WTC11 (cell line): ENCODE measurements around the gene SIN3A.
A peak's percentile ranks its signal among the peaks of the same experiment; 100 is the strongest.

Experiments
- CTCF ChIP-seq: fragments of 200-600 bp; IDR thresholded peaks from 2 replicates; pipeline ENCODE4 v1.8.0; 2022; ENCODE audit warnings: antibody characterized with exemption
- HMGXB4 ChIP-seq: sonication (generic); formaldehyde crosslinking; IDR thresholded peaks from 2 replicates; pipeline ENCODE4 v1.8.1; 2023; ENCODE audit warnings: mild to moderate bottlenecking, moderate library complexity, missing genetic modification reagents
- IRF1 ChIP-seq: sonication (generic); formaldehyde crosslinking; IDR thresholded peaks from 2 replicates; pipeline ENCODE4 v1.8.0; 2023; ENCODE audit warnings: missing genetic modification reagents
- ZNF263 ChIP-seq: sonication (generic); formaldehyde crosslinking; IDR thresholded peaks from 2 replicates; pipeline ENCODE4 v1.8.1; 2022; ENCODE audit warnings: low read depth, mild to moderate bottlenecking, moderate library complexity, missing genetic modification reagents
- ZNF671 ChIP-seq: fragments of 250-450 bp; sonication (Bioruptor Pico); IDR thresholded peaks from 2 replicates; pipeline ENCODE4 v1.8.0; 2021; ENCODE audit warnings: mild to moderate bottlenecking
- TF ChIP-seq, protein P1 (sequence below): sonication (generic); formaldehyde crosslinking; IDR thresholded peaks from 2 replicates; pipeline ENCODE4 v1.8.0; 2022; ENCODE audit warnings: mild to moderate bottlenecking, missing genetic modification reagents
- TF ChIP-seq, protein P2 (sequence below): sonication (generic); formaldehyde crosslinking; IDR thresholded peaks from 2 replicates; pipeline ENCODE4 v1.8.0; 2022; ENCODE audit warnings: mild to moderate bottlenecking, missing genetic modification reagents
- TF ChIP-seq, protein P3 (sequence below): sonication (generic); formaldehyde crosslinking; IDR thresholded peaks from 2 replicates; pipeline ENCODE4 v1.8.1; 2022; ENCODE audit warnings: missing genetic modification reagents, borderline replicate concordance
- TF ChIP-seq, protein P4 (sequence below): sonication (generic); formaldehyde crosslinking; IDR thresholded peaks from 2 replicates; pipeline ENCODE4 v1.8.1; 2022; ENCODE audit warnings: low read depth, missing genetic modification reagents, borderline replicate concordance

DNA sequence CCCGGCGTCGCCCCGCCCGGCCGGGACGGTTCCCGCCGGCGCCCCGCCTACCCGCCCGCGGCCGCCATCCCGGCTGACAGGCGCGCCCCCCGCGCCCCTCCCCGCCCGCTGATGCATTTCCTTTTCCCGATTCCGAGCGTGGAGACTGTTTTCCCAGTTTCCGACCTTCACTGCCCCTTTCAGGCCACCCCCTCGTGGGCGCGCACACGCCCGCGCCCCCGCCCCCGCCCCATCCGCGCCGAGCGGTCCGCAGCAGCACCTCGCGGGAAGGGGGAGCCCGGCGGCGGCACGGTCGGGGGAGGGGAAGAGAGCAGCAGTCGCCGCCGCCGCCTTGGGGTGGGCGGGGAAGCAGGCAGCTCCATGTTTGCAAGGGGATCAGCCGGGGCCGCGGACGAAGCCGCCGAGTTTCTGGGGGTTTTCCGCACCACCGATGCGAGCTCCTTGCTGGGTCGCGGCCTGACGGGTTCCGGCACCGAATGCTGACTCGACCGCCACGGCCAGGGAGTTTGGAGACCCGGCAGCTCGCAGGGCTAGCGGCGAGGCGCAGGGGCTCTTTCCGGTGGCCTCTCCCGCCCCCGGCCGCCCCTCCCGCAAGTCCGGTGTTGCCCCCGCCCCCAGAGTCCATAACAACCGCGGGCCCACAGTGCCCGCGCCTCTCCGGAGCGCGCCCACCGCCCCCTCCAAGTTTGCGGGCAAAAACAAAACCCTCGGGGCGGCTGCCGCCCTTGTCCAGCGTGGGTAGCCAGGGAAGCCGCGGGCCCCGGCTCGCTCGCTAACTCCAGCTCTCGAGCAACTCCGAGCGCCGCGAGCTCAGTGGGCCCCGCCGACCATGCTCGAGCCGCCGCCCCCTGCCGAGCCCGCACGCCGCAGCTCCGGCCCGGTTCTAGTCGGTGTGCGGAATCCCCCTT lies 3.2 kb upstream of the SIN3A start:
- TF ChIP-seq CTCF (no peak; the same call in 1 of the 2 replicates), IRF1 (no peak), HMGXB4 (CRISPR knock-in tag) (no peak), ZNF263 (CRISPR knock-in tag) (no peak), ZNF671 (no peak)
- TF ChIP-seq, protein P1, sequence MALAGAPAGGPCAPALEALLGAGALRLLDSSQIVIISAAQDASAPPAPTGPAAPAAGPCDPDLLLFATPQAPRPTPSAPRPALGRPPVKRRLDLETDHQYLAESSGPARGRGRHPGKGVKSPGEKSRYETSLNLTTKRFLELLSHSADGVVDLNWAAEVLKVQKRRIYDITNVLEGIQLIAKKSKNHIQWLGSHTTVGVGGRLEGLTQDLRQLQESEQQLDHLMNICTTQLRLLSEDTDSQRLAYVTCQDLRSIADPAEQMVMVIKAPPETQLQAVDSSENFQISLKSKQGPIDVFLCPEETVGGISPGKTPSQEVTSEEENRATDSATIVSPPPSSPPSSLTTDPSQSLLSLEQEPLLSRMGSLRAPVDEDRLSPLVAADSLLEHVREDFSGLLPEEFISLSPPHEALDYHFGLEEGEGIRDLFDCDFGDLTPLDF (CRISPR knock-in tag) = no peak
- TF ChIP-seq, protein P2, sequence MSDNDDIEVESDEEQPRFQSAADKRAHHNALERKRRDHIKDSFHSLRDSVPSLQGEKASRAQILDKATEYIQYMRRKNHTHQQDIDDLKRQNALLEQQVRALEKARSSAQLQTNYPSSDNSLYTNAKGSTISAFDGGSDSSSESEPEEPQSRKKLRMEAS = peak; percentile 14; the same call in 1 of the 2 replicates
- TF ChIP-seq, protein P3, sequence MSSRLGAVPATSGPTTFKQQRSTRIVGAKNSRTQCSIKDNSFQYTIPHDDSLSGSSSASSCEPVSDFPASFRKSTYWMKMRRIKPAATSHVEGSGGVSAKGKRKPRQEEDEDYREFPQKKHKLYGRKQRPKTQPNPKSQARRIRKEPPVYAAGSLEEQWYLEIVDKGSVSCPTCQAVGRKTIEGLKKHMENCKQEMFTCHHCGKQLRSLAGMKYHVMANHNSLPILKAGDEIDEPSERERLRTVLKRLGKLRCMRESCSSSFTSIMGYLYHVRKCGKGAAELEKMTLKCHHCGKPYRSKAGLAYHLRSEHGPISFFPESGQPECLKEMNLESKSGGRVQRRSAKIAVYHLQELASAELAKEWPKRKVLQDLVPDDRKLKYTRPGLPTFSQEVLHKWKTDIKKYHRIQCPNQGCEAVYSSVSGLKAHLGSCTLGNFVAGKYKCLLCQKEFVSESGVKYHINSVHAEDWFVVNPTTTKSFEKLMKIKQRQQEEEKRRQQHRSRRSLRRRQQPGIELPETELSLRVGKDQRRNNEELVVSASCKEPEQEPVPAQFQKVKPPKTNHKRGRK (CRISPR knock-in tag) = no peak
- TF ChIP-seq, protein P4, sequence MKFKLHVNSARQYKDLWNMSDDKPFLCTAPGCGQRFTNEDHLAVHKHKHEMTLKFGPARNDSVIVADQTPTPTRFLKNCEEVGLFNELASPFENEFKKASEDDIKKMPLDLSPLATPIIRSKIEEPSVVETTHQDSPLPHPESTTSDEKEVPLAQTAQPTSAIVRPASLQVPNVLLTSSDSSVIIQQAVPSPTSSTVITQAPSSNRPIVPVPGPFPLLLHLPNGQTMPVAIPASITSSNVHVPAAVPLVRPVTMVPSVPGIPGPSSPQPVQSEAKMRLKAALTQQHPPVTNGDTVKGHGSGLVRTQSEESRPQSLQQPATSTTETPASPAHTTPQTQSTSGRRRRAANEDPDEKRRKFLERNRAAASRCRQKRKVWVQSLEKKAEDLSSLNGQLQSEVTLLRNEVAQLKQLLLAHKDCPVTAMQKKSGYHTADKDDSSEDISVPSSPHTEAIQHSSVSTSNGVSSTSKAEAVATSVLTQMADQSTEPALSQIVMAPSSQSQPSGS = no peak
